ENCODE data around the gene PRKAG3.

PRKAG3 gene

GRCh38 chr2:218837495-218837894 is 5.9 kb upstream of the PRKAG3 start:
- TF ChIP-seq CTCF (IDR thresholded peaks at IDR 0.05; ENCODE audit: borderline replicate concordance, insufficient read depth, low read depth, low read length): no peak

GRCh38 chr2:218834685-218835084 is 3.1 kb upstream of the PRKAG3 start:
- no peak for TF ChIP-seq CTCF (IDR thresholded peaks at IDR 0.05; ENCODE audit: borderline replicate concordance, insufficient read depth, low read depth, low read length)
- no peak overlapping the region for H3K4me3 ChIP-seq (ENCODE audit: low read depth, low read length)

More at GRCh38 chr2:218837495-218837894, 5.9 kb upstream of the PRKAG3 start:
- H3K4me3 ChIP-seq (ENCODE audit: low read depth, low read length): no peak overlapping the region

- TF ChIP-seq CTCF (IDR thresholded peaks at IDR 0.05; ENCODE audit: borderline replicate concordance, insufficient read depth, low read depth, low read length): no peak
- no peak overlapping the region for H3K4me3 ChIP-seq (ENCODE audit: low read depth, low read length)
Observed at GRCh38 chr2:218833023-218833609, 1.5 kb upstream of the PRKAG3 start.

- H3K4me3 ChIP-seq (ENCODE audit: low read depth, low read length): no peak overlapping the region
- no peak for TF ChIP-seq CTCF (IDR thresholded peaks at IDR 0.05; ENCODE audit: borderline replicate concordance, insufficient read depth, low read depth, low read length)
Observed at GRCh38 chr2:218832520-218832919, 917 bp upstream of the PRKAG3 start.

GRCh38 chr2:218832081-218832480 is 478 bp upstream of the PRKAG3 start:
- TF ChIP-seq CTCF (IDR thresholded peaks at IDR 0.05; ENCODE audit: borderline replicate concordance, insufficient read depth, low read depth, low read length): no peak
- no peak overlapping the region for H3K4me3 ChIP-seq (ENCODE audit: low read depth, low read length)

GRCh38 chr2:218830526-218831306 is 887 bp downstream of the PRKAG3 start:
- no peak for TF ChIP-seq CTCF (IDR thresholded peaks at IDR 0.05; ENCODE audit: borderline replicate concordance, insufficient read depth, low read depth, low read length)
- no peak overlapping the region for H3K4me3 ChIP-seq (ENCODE audit: low read depth, low read length)
